Right lobe of liver (tissue), 4 donors: ENCODE measurements around the gene CA5A.

ENCODE experiments used
- CTCF ChIP-seq, 4 donors: fragments of 200-600 bp in 3 of 4; fragments of 450-650 bp in 1 of 4; IDR thresholded peaks; one replicate each; pipeline versions ENCODE4 v1.5.1 to v1.8.0; 2016 to 2022; ENCODE audit warnings: antibody characterized with exemption in 4 of 4, mild to moderate bottlenecking in 2 of 4
- POLR2A ChIP-seq: fragments of 450-650 bp; IDR thresholded peaks from one replicate; pipeline ENCODE4 v1.6.1; 2017; ENCODE audit warnings: antibody characterized with exemption, mild to moderate bottlenecking
- donor health status: DM: no; HTN: no; CAD: no.
- donor health status: DM: no; HTN: no; CAD: no.
- donor health status: DM: no; HTN: yes; CAD: no.

- no peak for TF ChIP-seq CTCF (IDR thresholded peaks at IDR 0.05)
- TF ChIP-seq POLR2A, result no peak
These were observed 29.1 kb upstream of the CA5A start for GRCh38 chr16:87965417-87965816.
